ENCODE results near the gene TMEM132C. TPM values are rescaled to one million over a fixed set of nuclear protein-coding genes. Genes with fewer than 3 reads are reported as not detected.

TMEM132C gene
- total RNA-seq, 1 experiment from 2014 or later: not detected

GRCh38 chr12:128595609-128596008 is 328.6 kb downstream of the TMEM132C start:
- Mint-ChIP-seq H3K4me1 (no peaks in the 10 kb centered on the region), H3K36me3 (peaks cover 78% of the 10 kb centered on the region), H3K27ac (no peak overlapping the region), H3K27me3 (ENCODE audit: low read depth) (peaks cover 17% of the 10 kb centered on the region), H3K9me3 (peaks cover 61% of the 10 kb centered on the region), H3K4me3 (no peak overlapping the region)
- ChIA-PET POLR2A (no interaction called here), CTCF (no interaction called here)
- DNase-seq (ENCODE audit: low spot score) (no peak), ATAC-seq (no peak)
- TF ChIP-seq ERG (CRISPR knock-in tag; IDR thresholded peaks at IDR 0.05) (no peak), ZMAT4 (CRISPR knock-in tag; IDR thresholded peaks at IDR 0.05) (no peak), OVOL2 (CRISPR knock-in tag; IDR thresholded peaks at IDR 0.05; ENCODE audit: borderline replicate concordance) (no peak), ELF4 (CRISPR knock-in tag; IDR thresholded peaks at IDR 0.05; ENCODE audit: low read depth) (no peak), SOX15 (CRISPR knock-in tag; IDR thresholded peaks at IDR 0.05) (no peak), SMAD4 (CRISPR knock-in tag; IDR thresholded peaks at IDR 0.05) (no peak), RELA (CRISPR knock-in tag; IDR thresholded peaks at IDR 0.05; ENCODE audit: borderline replicate concordance) (no peak), CDX4 (CRISPR knock-in tag; IDR thresholded peaks at IDR 0.05; ENCODE audit: borderline replicate concordance) (no peak), JUN (CRISPR knock-in tag; IDR thresholded peaks at IDR 0.05) (no peak), NR1H2 (CRISPR knock-in tag; IDR thresholded peaks at IDR 0.05) (no peak), GABPB1 (CRISPR knock-in tag; IDR thresholded peaks at IDR 0.05) (no peak), GRHL2 (CRISPR knock-in tag; IDR thresholded peaks at IDR 0.05; ENCODE audit: insufficient replicate concordance, severe bottlenecking) (no peak), ZNF425 (CRISPR knock-in tag; conservative IDR thresholded peaks at IDR 0.05) (no peak), ZNF532 (CRISPR knock-in tag; IDR thresholded peaks at IDR 0.05; ENCODE audit: borderline replicate concordance) (no peak), FOXP1 (CRISPR knock-in tag; IDR thresholded peaks at IDR 0.05; ENCODE audit: borderline replicate concordance) (no peak)
- TF ChIP-seq, protein P1, sequence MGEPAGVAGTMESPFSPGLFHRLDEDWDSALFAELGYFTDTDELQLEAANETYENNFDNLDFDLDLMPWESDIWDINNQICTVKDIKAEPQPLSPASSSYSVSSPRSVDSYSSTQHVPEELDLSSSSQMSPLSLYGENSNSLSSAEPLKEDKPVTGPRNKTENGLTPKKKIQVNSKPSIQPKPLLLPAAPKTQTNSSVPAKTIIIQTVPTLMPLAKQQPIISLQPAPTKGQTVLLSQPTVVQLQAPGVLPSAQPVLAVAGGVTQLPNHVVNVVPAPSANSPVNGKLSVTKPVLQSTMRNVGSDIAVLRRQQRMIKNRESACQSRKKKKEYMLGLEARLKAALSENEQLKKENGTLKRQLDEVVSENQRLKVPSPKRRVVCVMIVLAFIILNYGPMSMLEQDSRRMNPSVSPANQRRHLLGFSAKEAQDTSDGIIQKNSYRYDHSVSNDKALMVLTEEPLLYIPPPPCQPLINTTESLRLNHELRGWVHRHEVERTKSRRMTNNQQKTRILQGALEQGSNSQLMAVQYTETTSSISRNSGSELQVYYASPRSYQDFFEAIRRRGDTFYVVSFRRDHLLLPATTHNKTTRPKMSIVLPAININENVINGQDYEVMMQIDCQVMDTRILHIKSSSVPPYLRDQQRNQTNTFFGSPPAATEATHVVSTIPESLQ (CRISPR knock-in tag; IDR thresholded peaks at IDR 0.05): no peak
- TF ChIP-seq, protein P2, sequence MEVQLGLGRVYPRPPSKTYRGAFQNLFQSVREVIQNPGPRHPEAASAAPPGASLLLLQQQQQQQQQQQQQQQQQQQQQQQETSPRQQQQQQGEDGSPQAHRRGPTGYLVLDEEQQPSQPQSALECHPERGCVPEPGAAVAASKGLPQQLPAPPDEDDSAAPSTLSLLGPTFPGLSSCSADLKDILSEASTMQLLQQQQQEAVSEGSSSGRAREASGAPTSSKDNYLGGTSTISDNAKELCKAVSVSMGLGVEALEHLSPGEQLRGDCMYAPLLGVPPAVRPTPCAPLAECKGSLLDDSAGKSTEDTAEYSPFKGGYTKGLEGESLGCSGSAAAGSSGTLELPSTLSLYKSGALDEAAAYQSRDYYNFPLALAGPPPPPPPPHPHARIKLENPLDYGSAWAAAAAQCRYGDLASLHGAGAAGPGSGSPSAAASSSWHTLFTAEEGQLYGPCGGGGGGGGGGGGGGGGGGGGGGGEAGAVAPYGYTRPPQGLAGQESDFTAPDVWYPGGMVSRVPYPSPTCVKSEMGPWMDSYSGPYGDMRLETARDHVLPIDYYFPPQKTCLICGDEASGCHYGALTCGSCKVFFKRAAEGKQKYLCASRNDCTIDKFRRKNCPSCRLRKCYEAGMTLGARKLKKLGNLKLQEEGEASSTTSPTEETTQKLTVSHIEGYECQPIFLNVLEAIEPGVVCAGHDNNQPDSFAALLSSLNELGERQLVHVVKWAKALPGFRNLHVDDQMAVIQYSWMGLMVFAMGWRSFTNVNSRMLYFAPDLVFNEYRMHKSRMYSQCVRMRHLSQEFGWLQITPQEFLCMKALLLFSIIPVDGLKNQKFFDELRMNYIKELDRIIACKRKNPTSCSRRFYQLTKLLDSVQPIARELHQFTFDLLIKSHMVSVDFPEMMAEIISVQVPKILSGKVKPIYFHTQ (CRISPR knock-in tag; IDR thresholded peaks at IDR 0.05): no peak
- TF ChIP-seq, protein P3, sequence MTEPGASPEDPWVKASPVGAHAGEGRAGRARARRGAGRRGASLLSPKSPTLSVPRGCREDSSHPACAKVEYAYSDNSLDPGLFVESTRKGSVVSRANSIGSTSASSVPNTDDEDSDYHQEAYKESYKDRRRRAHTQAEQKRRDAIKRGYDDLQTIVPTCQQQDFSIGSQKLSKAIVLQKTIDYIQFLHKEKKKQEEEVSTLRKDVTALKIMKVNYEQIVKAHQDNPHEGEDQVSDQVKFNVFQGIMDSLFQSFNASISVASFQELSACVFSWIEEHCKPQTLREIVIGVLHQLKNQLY (CRISPR knock-in tag; IDR thresholded peaks at IDR 0.05): no peak

Measured in WTC11 (cell line).